Stimulated activated CD8-positive, alpha-beta memory T cell treated with anti-CD3 and anti-CD28 coated beads, Interleukin-15, amount 100 ng/mL, for 48 hours (primary cell): ENCODE results near the gene RALGAPA2.
"Not testable (repeated sequence)": the region's sequence is repeated elsewhere in the genome, so short reads cannot be mapped to it uniquely, and the experiment has no call there.

Source experiments
- DNase-seq, 2 donors: peaks; one replicate each; pipeline ENCODE4 v3.0.0-alpha.2; 2020; ENCODE audit warnings: low read depth in 2 of 2

RALGAPA2 gene

GRCh38 chr20:20578838-20579237 is 133.6 kb downstream of the RALGAPA2 start:
- DNase-seq: no peak

GRCh38 chr20:20573797-20574196 is 138.6 kb downstream of the RALGAPA2 start:
- no peak for DNase-seq

DNA sequence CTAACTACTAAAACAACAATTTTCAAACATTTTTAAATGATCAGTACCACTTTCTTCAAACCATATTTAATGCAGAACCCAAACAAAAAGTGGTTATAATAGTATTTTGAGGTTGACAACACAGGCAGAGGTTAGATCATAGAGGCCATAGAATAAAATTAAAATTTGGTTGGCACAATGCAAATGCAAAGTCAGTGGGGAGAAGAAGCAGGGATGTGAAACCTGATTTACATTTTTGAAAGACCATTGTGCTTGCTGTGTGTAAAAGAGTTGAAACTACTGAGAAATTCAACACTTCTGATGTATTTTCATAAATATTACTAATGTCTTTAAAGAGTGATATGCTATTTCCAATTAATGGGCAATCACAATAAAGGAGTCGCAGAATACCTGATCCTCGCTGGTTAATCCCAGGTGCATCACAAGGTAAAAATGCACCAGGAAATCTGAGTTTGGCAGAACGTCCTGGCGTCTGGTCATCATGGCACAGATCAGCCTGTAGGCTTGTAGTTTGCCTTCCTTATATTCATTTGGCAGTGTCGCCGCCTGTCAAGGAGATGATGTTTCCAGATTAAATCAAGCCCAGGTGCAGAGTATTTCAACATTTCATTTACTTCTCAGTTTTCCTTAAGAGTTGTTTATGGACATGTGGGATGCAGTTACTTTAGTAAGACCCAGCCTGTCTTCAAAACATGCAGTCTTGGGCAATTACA is 141.2 kb downstream of the RALGAPA2 start:
- no peak for DNase-seq

DNA sequence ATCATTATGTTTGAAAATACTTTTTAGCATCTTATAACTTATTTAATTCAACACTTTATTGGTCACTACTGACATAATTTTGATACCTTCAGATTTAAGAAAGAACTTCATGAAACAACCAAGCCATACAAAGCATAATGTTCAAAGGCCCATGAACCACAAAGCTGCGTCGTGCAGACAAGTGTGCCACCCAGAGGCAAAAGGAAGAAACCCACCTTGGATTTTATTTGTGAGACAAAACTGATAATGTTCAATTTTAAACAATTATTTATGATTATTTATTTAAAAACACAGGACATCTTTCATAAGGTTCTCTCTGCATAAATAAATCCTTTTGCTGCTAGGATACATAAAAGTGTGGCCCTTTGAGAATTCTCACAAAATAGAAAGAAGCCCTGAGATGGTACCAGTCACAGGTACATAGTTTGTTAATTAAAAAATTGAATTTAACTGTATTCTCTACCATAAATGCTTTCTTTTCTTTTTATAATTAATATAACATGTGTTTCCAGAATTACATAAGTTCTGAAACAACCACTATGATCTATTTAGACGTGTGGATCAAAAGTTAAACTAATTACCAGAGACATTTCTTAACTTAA is 143.7 kb downstream of the RALGAPA2 start:
- DNase-seq: no peak

DNA sequence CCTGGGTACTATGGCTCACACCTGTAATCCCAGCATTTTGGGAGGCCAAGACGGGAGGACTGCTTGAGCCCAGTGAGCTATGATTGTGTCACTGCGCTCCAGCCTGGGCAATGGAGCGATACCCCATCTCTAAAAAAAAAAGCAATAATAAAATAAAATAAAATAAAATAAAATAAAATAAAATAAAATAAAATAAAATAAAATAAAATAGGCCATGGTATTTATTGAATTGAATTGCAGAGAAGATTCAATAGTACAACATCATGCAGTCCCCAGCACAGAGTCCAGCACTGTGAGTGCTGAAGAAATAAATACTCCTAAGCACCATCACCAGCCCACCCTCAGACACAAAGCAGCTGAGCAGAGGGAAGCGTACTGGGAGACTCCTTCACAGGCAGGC is 144.7 kb downstream of the RALGAPA2 start:
- DNase-seq: no peak

DNA sequence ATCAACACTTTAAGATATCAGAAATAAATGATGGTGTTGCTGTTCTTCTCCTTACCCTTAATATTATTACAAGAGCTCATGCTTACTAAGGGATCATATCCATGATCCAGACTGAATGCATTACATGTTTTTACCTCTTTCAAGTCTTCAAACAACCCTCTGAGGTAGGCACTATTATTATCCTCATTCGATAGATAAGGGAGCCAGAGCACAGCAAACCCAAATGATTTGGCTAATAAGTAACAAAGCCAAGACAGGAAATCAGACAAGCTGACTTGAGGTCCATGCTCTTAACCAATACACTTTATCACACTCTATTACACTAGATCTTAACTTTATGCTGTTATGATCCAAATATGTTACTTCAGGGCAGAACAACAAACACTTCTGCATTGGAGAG is 145.9 kb downstream of the RALGAPA2 start:
- no peak for DNase-seq

- DNase-seq: no peak
Measured at GRCh38 chr20:20564279-20564678, 148.2 kb downstream of the RALGAPA2 start.

GRCh38 chr20:20562507-20562906 is 149.9 kb downstream of the RALGAPA2 start:
- no peak for DNase-seq

DNA sequence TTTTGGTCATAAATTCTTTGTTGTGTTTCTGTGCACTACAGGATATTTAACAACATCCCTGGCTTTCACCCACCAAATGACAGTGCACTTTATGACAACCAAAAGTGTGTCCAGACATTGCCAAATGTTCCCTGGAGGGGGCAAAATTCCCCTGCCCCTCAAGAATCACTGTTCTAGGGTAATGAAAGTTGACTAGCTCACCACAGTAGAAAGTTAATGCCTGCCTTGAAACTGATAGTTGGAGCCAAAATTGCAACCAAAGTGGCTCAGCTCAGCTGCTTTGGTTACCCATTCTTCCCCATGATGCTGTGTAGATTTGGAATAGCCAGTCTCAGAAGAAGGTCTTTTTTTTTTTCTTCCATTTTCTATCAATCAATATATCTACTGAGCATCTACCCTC is 150.6 kb downstream of the RALGAPA2 start:
- no peak for DNase-seq

DNA sequence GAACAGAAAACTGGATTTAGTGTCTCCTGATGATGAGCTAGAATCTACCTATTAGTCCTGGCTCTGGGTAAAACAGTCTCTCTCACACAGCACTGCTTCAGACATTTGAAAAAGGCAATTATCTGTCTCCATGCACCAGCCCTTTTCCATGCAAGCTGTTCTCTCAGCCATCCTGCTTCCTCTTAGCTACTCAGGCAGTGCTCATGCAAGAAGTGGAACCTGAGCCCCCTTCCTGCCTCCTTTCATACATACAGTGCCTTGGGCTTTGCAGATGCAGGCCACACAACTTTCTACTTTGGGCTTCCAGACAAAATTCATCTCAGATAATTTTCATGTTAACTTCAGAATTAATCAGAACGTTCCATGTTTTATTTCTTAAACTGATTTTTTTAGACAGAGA is 151.3 kb downstream of the RALGAPA2 start:
- no peak for DNase-seq

DNA sequence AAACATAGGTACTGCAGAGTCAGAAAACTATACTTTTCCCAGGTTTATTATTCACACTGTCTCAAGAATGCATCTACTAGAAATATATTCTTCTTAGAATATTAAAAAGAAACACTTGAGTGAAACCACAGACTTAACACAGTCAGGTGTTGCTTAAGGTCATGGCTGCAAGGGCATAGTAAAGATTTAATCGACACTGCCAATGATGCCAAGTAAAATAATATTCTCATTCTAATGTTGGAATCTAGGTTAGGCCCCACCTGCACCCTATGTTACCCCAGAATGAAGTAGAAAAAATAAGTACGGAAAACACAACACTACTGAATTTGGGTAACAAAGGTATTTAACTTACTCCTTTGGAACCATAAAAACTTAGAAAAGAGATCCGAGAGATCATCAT is 155.0 kb downstream of the RALGAPA2 start:
- DNase-seq: no peak

- no peak for DNase-seq
Measured at GRCh38 chr20:20555838-20556237, 156.6 kb downstream of the RALGAPA2 start.

DNA sequence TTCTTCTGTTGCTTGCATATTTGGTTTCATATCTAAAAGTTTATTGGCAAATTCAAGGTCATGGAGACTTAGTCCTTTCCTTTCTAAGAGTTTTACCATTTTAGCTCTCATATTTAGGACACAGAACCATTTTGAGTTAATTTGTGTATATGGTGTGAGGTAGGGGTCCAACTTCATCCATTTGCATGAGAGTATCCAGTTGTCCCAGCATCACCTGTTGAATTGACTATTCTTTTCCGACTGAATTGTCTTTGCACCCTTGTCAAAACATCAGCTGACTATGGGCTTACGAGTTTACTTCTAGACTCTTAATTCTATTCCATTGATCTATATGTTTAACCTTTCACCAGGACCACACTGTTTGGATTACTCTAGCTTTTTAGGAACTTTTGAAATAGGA is 157.5 kb downstream of the RALGAPA2 start:
- DNase-seq: no peak

DNA sequence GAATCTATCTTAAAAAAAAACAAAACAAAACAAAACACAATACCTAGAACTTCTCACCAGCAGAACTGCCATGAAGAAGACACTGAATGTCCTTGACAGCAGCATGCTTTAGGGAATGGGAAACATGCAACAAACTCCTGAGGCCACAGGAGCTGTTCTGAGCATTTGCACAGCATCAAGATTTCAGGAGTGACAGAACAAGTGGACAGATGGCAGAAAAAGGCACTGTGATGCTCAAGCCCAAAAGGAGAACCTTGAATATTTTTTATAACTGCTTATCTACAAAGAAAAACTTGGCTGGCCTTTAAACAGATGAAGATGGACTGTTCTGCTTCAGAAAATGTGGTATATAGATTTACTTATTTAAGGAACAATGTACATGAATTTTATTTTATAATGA is 158.9 kb downstream of the RALGAPA2 start:
- DNase-seq: no peak

- no peak for DNase-seq
Measured at GRCh38 chr20:20552076-20552475, 160.4 kb downstream of the RALGAPA2 start.

DNA sequence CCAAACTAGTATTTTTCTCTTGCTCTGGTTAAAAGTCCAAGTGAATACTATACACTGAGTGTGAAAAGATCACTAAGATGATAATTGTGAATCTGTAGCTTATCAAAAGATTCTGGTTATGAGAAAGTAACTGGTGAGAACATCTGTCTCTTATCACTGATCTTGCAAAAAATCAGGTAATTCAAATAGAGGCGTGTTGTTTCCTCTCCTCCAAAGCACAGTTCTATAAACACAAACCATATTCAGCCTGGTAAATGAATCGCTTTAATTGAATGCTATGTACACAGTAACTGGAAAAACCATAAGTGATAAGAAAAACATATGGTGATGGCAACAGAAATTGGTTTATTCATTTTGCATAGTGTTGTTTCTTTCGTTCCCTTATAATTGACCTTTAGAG is 161.0 kb downstream of the RALGAPA2 start:
- no peak for DNase-seq

- DNase-seq: no peak
Measured at GRCh38 chr20:20549704-20550103, 162.7 kb downstream of the RALGAPA2 start.

DNA sequence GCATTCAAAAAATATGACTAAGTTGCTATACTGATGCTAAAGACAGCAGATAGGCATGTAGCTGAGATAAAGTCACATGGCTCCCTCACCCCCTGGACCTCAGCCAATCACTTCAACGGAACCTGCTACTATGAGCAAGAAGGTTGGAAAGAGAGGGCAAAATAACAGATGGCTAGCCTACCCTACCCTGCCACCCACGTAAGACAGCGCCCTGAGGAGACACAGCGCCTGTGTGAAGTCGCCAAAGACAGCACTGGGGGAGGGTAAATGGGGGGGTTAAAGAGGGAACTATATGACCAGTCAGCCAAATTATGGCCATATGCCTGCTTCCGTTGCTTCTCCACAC is 163.2 kb downstream of the RALGAPA2 start:
- no peak for DNase-seq

- DNase-seq: no peak
Measured at GRCh38 chr20:20548527-20549266, 163.7 kb downstream of the RALGAPA2 start.

- DNase-seq: no peak
Measured at GRCh38 chr20:20547876-20548266, 164.6 kb downstream of the RALGAPA2 start.

DNA sequence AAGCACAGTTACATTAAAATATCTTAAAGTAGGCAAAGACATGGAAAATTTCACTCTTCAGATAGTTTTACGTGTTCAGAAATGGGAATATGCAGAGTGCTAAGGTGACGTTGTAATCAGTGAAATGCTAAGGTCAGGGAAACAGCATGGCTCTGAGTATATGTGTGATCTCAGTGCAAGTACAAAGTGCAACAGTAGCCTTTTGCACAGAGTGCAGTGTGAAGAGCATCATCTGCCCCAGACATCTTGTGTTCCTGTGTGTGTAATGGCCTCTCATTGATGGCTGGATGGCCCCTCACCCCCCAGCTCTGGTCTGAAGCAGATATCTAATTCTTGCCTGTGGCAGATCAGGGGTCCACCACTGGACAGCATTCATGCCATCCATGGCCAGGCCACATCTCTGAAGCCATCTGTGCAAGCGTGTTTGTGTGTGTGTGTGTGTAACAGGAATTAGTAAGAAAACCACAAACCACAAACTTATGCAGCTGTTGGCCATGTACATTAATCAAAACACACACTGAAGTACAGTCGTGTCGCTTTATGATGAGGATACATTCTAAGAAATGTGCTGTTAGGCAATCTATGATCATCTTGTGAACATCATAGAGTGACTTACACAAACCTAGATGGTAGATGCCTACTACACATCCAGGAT is 165.1 kb downstream of the RALGAPA2 start:
- DNase-seq: no peak

DNA sequence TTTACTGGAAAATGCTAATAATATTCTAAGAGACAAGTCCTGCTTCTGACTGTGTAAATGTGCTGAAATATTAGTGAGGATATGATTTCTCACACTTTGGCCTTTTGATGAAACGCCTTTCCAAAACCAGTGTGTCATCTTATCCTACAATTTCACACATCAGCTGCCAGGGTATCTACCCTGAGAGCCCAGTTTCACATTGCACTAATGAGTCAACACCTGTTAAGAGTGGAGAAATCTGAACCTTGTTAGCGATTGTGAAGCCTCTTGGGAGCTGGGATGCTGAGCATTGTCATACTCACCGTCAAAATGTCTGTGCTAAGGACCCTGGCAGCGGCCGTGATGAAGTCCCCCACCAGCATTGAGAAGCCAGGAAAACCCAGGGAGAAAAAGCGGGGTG is 166.0 kb downstream of the RALGAPA2 start:
- DNase-seq: no peak

- not testable (repeated sequence) for DNase-seq
Measured at GRCh38 chr20:20543348-20543747, 169.1 kb downstream of the RALGAPA2 start.
